TTC549 (cell line): ENCODE results near the gene COL9A3.
"Not testable (repeated sequence)": the region's sequence is repeated elsewhere in the genome, so short reads cannot be mapped to it uniquely, and the experiment has no call there.

Experiments used
- FAIRE-seq: peaks from 2 replicates; lab custom pipeline; 2012; peaks lifted over from hg19 to GRCh38; lab: Jason Lieb, UNC

Gene COL9A3

DNA sequence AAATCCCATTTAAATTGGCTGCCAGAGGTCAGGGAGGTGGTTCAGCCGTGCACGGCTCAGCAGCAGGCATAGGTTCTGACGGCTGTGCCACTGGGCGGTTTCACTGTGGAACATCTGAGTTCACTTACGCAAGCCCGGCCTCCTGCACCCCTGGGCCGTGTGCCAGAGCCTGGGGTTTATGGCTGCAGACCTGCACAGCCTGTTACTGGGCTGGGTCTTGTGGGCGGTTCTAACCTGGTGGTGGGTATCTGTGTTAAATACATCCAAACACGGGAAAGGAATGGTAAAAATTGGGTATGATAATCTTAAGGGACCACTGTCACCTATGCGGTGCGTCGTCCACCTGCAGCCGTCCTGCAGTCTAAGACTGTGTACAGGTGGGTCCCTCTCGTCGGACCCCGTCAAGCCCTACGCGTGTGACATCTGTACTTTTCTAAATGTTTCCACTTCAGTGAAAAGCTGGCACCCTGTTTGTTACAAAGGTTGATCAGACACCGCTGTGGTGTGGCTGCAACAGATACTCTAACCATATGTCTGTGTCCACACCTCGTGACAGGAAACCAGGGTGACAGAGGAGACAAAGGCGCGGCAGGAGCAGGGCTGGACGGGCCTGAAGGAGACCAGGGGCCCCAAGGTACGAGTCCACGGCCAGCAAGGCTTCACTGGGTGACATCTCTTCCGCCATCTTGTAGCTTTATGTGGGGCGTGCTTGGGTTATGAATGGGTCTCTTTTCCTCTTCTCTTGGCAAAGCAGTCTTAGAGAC lies 21.5 kb downstream of the COL9A3 start:
- no peak for FAIRE-seq

DNA sequence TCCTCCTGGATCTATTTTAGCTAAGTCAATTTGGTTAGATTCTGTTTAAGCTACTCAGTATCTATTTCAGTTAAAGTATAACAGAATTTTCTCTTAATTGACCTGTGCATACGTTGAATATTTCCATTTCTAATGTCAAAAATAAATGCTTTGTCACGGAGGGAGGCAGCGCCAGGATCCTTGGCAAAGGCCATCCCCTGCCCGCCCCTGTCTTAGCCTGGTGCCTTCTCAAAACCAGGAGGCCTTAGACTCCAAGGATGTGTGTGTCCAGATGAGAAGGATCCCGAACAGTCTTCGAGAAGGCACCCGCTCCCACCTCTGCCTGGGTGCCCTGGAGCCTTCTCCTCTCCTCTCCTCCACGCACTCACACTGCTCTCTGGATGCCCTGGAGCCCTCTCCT lies 22.4 kb downstream of the COL9A3 start:
- FAIRE-seq: no peak

DNA sequence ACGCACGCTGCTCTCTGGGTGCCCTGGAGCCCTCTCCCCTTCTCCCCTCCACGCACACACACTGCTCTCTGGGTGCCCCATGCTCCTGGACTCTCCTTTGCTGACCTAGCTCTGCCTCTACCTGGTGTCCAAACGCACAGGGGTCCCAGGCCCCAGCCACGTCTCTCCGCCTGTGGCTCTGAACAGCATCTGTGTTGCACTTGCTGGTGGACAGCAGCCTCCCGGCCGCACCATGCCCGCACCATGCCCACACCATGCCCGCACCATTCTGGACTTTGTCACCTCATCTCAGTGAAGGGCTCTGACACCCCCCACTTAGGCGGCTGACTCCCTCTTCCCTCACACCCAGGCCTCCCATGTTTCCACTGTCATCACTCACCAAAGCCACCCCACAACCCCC lies 23.0 kb downstream of the COL9A3 start:
- no peak for FAIRE-seq

- no peak for FAIRE-seq
These were observed 23.7 kb downstream of the COL9A3 start for GRCh38 chr20:62840244-62841197.

DNA sequence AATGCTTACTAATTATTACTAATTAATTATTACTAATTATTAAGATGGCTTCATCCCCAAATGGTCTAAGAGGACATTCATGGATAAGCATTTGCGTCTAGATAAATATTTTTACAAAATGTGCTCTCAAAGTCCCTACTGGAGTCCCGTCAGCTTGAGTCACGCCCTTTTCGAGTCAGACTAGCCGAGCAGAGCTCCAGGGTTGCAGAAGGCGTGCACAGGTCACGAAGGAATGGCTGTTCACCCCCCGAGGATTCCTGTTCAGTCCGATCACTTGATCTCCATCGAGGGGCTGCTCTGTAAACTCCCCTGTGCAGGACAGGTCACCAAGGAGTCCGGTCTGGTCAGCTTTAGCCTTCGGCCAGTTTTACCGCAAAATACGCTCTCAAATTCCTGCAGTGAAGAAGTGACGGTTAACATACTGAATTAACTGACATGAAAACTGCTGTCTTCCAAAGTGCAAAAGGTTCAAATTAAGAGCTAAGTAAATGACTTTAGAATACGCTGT lies 24.9 kb downstream of the COL9A3 start:
- no peak for FAIRE-seq

DNA sequence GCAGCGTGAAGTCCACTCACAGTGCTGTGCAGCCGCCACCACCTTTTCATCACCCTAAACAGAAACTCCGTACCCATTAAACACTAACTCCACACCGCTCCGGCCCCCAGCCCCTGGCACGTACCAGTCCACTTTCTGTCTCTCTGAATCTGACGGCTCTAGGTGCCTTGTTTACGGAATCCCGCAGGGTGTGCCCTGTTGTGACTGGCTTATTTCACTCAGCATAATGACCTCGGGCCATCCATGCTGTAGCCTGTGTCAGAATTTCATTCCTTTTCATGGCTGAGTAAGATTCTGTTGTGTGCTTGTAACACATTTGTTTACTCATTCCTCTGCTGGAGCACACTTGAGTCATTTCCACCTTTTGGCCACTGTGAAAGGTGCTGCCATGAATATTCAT lies 26.8 kb downstream of the COL9A3 start:
- FAIRE-seq: no peak

- no peak for FAIRE-seq
These were observed 27.3 kb downstream of the COL9A3 start for GRCh38 chr20:62844182-62844581.

- no peak for FAIRE-seq
These were observed 28.7 kb downstream of the COL9A3 start for GRCh38 chr20:62845416-62846160.

GRCh38 chr20:62846166-62846890 lies 29.5 kb downstream of the COL9A3 start:
- FAIRE-seq: no peak

- FAIRE-seq: not testable (repeated sequence)
These were observed 32.1 kb downstream of the COL9A3 start for GRCh38 chr20:62848917-62849316.

DNA sequence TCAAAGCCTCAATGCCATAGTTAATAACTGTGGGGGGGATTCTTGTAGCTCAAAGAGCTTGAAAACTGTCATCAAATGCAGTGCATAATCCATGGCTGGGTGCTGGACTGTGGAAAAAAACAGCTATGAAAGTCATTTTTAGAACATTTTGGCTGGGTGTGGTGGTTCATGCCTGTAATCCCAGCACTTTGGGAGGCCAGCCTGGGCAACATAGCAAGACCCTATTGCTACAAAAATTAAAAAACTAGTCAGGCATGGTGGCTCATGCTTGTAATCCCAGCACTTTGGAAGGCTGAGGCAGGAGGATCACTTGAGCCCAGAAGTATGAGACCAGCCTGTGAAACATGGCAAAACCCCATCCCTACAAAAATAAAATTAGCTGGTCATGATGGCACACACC lies 32.6 kb downstream of the COL9A3 start:
- no peak for FAIRE-seq

- FAIRE-seq: no peak
These were observed 33.6 kb downstream of the COL9A3 start for GRCh38 chr20:62850333-62850974.

GRCh38 chr20:62852196-62852595 lies 35.3 kb downstream of the COL9A3 start:
- FAIRE-seq: no peak

DNA sequence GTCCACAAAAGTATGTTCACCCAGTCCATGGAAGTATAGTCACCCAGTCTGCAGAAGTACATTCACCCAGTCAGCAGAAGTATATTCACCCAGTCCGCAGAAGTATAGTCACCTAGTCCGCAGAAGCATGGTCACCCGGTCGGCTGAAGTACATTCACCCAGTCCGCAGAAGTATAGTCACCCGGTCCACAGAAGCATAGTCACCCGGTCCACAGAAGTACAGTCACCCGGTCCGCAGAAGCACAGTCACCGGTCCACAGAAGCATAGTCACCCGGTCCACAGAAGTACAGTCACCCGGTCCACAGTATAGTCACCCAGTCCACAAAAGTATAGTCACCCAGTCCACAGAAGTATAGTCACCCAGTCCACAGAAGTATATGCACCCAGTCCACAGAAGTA lies 36.0 kb downstream of the COL9A3 start:
- FAIRE-seq: no peak

GRCh38 chr20:62853304-62853703 lies 36.5 kb downstream of the COL9A3 start:
- not testable (repeated sequence) for FAIRE-seq

- FAIRE-seq: no peak
These were observed 37.3 kb downstream of the COL9A3 start for GRCh38 chr20:62854121-62854520.

- FAIRE-seq: no peak
These were observed 38.3 kb downstream of the COL9A3 start for GRCh38 chr20:62855120-62855519.

DNA sequence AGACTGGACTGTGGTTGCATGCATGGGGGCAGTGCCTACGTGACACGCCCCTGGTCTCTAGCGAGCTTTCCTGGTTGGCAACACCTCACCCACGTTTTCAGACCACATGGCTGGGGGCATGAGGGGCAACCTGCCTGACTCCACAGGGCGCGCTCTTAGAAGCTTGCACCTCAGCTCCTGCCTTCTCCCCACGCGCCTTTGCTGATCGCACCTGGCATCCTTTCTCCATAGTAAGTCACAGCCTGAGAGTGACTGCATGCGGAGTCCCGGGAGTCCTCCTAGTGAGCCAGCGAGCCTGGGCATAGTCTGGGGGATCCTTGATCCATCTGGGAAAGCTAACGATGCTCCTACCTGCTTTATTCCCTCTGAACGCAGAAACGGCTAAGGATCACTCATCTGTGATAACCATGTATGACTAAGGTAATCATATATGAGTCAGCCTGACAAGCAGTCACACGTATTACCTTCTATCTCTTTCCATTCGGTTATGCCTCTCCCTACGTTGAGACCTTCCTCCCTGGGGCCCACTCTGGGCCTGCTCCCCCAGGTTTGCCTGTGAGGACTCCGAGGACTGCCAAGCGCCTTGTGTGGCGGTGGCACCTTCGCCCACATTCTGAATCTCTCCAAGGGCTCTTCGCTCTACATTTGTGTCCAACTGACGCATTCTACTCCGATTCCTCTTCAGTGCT lies 40.2 kb downstream of the COL9A3 start:
- FAIRE-seq: no peak

DNA sequence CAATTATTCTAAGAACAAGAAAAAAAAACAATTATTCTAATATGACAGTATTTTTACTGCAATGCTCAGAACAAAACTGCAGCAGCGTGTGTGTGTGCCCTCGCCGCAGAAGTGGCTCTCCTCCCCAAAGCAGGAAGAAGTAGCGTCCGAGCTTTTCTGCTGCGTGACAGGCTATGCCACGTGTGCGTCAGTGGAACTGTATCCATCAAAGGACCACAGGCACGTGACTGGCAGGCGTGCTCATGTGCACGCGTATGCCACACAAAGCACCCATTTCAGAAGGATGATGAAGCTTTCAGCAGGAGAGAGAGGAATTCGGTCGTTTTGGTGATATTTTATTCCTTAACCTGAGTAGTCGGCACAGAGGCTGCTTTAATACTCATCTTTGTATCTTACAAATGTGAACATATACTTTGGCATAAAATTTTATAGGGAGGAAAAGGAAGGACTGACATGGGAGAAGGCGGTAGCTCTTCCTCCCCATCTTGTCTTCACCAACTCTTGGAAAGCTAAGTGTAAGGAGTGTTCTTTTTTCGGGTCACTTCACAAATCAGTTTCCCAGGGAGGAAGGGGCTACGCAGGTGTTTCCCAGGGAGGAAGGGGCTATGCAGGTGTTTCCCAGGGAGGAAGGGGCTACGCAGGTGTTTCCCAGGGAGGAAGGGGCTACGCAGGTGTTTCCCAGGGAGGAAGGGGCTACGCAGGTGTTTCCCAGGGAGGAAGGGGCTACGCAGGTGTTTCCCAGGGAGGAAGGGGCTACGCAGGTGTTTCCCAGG lies 41.4 kb downstream of the COL9A3 start:
- no peak for FAIRE-seq

DNA sequence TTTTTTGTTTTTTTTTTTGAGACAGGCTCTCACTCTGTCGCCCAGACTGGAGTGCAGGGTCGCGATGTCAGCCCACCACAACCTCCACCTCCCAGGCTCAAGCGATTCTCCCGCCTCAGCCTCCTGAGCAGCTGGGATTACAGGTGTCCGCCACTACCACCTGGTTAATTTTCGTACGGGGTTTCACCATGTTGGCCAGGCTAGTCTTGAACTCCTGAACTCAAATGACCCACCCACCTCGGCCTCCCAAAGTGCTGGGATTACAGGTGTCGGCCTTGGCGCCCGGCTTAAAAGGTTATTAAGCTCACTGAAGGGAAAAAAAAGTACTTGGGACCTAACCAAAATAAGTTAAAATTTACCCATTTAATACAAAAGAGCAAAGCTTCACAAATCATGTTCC lies 42.9 kb downstream of the COL9A3 start:
- FAIRE-seq: no peak
